Kidney (tissue), 14 donors: Measurements from ENCODE around the gene TCERG1L. TPM values are rescaled to one million over a fixed set of nuclear protein-coding genes. Genes with fewer than 3 reads are reported as not detected.
A peak's percentile ranks its signal among the peaks of the same experiment; 100 is the strongest.

Source experiments
- DNase-seq, 5 donors: peaks; one replicate each; pipeline ENCODE4 v3.0.0-alpha.2; 2013 to 2020
- FAIRE-seq: peaks from 2 replicates; lab custom pipeline; 2012; peaks lifted over from hg19 to GRCh38; lab: Jason Lieb, UNC
- H3K27ac ChIP-seq, 2 donors: one replicate each; pipeline ENCODE4 v1.7.0; 2013; ENCODE audit warnings: low read depth in 2 of 2, low read length in 2 of 2, inconsistent platforms in 1 of 2
- H3K27me3 ChIP-seq: one replicate; pipeline ENCODE4 v1.7.1; 2013; ENCODE audit warnings: low read length, inconsistent platforms; ENCODE audit not compliant: control insufficient read depth, insufficient read depth
- H3K36me3 ChIP-seq, 3 donors: one replicate each; pipeline versions ENCODE4 v1.7.0 to v1.7.1; 2013; ENCODE audit warnings: low read length in 3 of 3, control low read depth in 1 of 3, inconsistent platforms in 1 of 3; ENCODE audit not compliant: insufficient read depth in 3 of 3, control insufficient read depth in 2 of 3
- H3K4me1 ChIP-seq, 3 donors: one replicate each; pipeline versions ENCODE4 v1.7.0 to v1.7.1; 2013; ENCODE audit warnings: low read length in 3 of 3, inconsistent platforms in 1 of 3, low read depth in 1 of 3; ENCODE audit not compliant: control insufficient read depth in 2 of 3, insufficient read depth in 2 of 3
- H3K4me3 ChIP-seq, 3 donors: one replicate each; pipeline versions ENCODE4 v1.7.0 to v1.8.1; 2013; ENCODE audit warnings: low read length in 3 of 3, control low read depth in 1 of 3, inconsistent platforms in 1 of 3
- H3K9ac ChIP-seq, 3 donors: one replicate each; pipeline versions ENCODE4 v1.7.0 to v1.7.1; 2013; ENCODE audit warnings: low read length in 3 of 3, control low read depth in 1 of 3, inconsistent platforms in 1 of 3
- H3K9me3 ChIP-seq, 3 donors: one replicate each; pipeline versions ENCODE4 v1.7.0 to v1.7.1; 2013; ENCODE audit warnings: low read length in 3 of 3, control low read depth in 1 of 3, inconsistent platforms in 1 of 3; ENCODE audit not compliant: control insufficient read depth in 2 of 3, insufficient read depth in 1 of 3
- intact Hi-C: fragments of 100-400 bp; cut with DNase I; formaldehyde crosslinking; loops from one replicate; pipeline ENCODE4 v1.11.1; 2022
- polyA plus RNA-seq: library from polyadenylated mRNA; stranded (reverse); fragments of 350-450 nt; fragmentation: Illumina TruSeq; extraction: RNeasy Lipid Tissue Mini Kit (QIAGEN cat#74804); gene quantifications from one replicate; pipeline ENCODE4 v1.2.3, GENCODE V29; 2014; ENCODE audit warnings: low read depth, low replicate concordance; ENCODE audit not compliant: insufficient read depth
- total RNA-seq: library from RNA; stranded (reverse); fragmentation: NEBNext Ultra II Directional; extraction: Animal tissue kit (Norgen Biotek cat#: 25700); gene quantifications from one replicate; pipeline ENCODE4 v1.2.1, GENCODE V29; 2021
- TF ChIP-seq, protein P1 (sequence below): IDR thresholded peaks from 3 replicates; pipeline ENCODE4 v1.5.1; 2012; ENCODE audit warnings: mild to moderate bottlenecking, moderate library complexity, borderline replicate concordance; ENCODE audit not compliant: insufficient read depth; ENCODE audit errors: extremely low read depth
- donor health status: control.
- donor health status: control.
- donor health status: control.
- donor health status: control.
- donor health status: control.
- donor health status: DM: yes; HTN: yes; CAD: no.
- donor health status: Normal renal cell carcinoma (clear cell type).

Gene TCERG1L
- total and polyA plus RNA-seq, 2 donors from 2014 or later, result not detected

GRCh38 chr10:131180086-131180485, 131.4 kb downstream of the TCERG1L start:
- no peak overlapping the region for H3K27ac ChIP-seq
- FAIRE-seq, result no peak
- TF ChIP-seq, protein P1, sequence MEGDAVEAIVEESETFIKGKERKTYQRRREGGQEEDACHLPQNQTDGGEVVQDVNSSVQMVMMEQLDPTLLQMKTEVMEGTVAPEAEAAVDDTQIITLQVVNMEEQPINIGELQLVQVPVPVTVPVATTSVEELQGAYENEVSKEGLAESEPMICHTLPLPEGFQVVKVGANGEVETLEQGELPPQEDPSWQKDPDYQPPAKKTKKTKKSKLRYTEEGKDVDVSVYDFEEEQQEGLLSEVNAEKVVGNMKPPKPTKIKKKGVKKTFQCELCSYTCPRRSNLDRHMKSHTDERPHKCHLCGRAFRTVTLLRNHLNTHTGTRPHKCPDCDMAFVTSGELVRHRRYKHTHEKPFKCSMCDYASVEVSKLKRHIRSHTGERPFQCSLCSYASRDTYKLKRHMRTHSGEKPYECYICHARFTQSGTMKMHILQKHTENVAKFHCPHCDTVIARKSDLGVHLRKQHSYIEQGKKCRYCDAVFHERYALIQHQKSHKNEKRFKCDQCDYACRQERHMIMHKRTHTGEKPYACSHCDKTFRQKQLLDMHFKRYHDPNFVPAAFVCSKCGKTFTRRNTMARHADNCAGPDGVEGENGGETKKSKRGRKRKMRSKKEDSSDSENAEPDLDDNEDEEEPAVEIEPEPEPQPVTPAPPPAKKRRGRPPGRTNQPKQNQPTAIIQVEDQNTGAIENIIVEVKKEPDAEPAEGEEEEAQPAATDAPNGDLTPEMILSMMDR, result no peak
- intact Hi-C loops, result no loop called here
- H3K4me3 ChIP-seq, result no peak overlapping the region
- H3K9ac ChIP-seq, result no peak overlapping the region
- peaks cover 2% of the 10 kb centered on the region for H3K27me3 ChIP-seq
- no peaks in the 10 kb centered on the region for H3K4me1 ChIP-seq
- DNase-seq, result peak in 1 of 5 donors; percentile 37
- peaks cover 0 to 3% (median 3%) of the 10 kb centered on the region in 3 donors for H3K36me3 ChIP-seq
- H3K9me3 ChIP-seq, result peaks cover 0 to 7% (median 6%) of the 10 kb centered on the region in 3 donors

DNA sequence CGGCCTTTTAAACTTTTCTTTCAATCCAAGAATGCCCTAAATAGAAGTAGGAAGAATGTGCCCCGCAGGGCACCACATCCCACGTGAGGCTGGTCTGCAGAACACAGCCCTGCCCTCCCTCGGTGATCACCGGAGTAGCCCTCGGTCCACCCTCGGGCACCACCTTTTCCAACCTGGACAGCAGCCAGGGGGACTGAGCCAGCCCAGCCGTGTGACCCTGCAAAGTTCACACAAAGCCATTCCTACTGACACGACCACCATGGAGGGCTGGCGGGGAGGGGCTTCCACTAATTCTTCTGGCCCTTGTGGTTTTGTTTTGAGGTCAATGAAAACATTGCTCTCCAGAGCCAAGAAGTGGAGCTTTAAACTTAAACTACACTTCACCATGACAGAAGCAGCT, 132.2 kb downstream of the TCERG1L start:
- no peak for FAIRE-seq
- TF ChIP-seq, protein P1, result no peak
- Histone ChIP-seq H3K36me3 (peaks cover 0 to 3% (median 3%) of the 10 kb centered on the region in 3 donors), H3K27ac (no peak overlapping the region), H3K27me3 (peaks cover 2% of the 10 kb centered on the region), H3K4me3 (no peak overlapping the region), H3K9me3 (peaks cover 0 to 7% (median 6%) of the 10 kb centered on the region in 3 donors), H3K9ac (no peak overlapping the region), H3K4me1 (no peaks in the 10 kb centered on the region)
- intact Hi-C loops, result no loop called here
- DNase-seq, result peak in 2 of 5 donors; percentile 30 to 55

GRCh38 chr10:131178521-131179331, 132.8 kb downstream of the TCERG1L start:
- FAIRE-seq (no peak), DNase-seq (peak in 1 of 5 donors; percentile 25)
- Histone ChIP-seq H3K36me3 (peaks cover 0 to 3% (median 3%) of the 10 kb centered on the region in 3 donors), H3K27ac (no peak overlapping the region), H3K4me1 (no peaks in the 10 kb centered on the region), H3K9me3 (peaks cover 0 to 7% (median 6%) of the 10 kb centered on the region in 3 donors), H3K9ac (no peak overlapping the region), H3K4me3 (no peak overlapping the region), H3K27me3 (peaks cover 2% of the 10 kb centered on the region)
- TF ChIP-seq, protein P1, result no peak
- intact Hi-C loops, result no loop called here
